K562 (cell line): ENCODE measurements around the gene NTM. TPM values are rescaled to one million over a fixed set of nuclear protein-coding genes. Genes with fewer than 3 reads are reported as not detected.

Experiments
- ATAC-seq: fragments of 200-7000 bp; cut with Tn5 transposase; 3 replicates; pipeline ENCODE4 v1.9.1; 2020; ENCODE audit warnings: moderate library complexity
- BruUV-seq: library from RNA; stranded (reverse); fragments of 400-500 nt; replicated peaks from 2 replicates; lab custom pipeline; 2021; lab: Mats Ljungman, UMichigan
- CTCF ChIA-PET: fragments of 300-600 bp; formaldehyde crosslinking; extraction: SDS; loops from one replicate; lab custom pipeline; 2021; ENCODE audit warnings: low intra/inter-chr PET ratio; lab: Yijun Ruan, JAX
- POLR2A ChIA-PET: fragments of 300-600, 350-650 bp; sonication (Branson Sonifier 250); formaldehyde crosslinking; extraction: SDS; loops from one replicate; lab custom pipeline; 2021; ENCODE audit warnings: antibody characterized with exemption, inconsistent platforms; lab: Yijun Ruan, JAX
- DNase-seq, 4 experiments: peaks; one replicate each; pipeline versions ENCODE4 v3.0.0 to v3.0.0-alpha.2; 2011 to 2018; ENCODE audit warnings: low spot score in 3 of 4, mixed read lengths in 3 of 4; ENCODE audit errors: extremely low read depth in 1 of 4
- FAIRE-seq: peaks from 2 replicates; lab custom pipeline; 2011; peaks lifted over from hg19 to GRCh38; lab: Jason Lieb, UNC
- H2AFZ ChIP-seq: 2 replicates; pipeline ENCODE4 v1.6.0; 2011; ENCODE audit warnings: low read depth, low read length, control low read depth, inconsistent platforms
- H3K27ac ChIP-seq: fragments of 200-600 bp; 3 replicates; pipeline ENCODE4 v1.8.0; 2011; ENCODE audit warnings: low read depth, mild to moderate bottlenecking, control low read depth, inconsistent platforms, low read length, moderate library complexity, mixed read lengths; ENCODE audit errors: extremely low read depth
- H3K27me3 ChIP-seq, 2 experiments: fragments of 300-600 bp in 1 of 2; 2 replicates in 1 of 2; 3 replicates in 1 of 2; pipeline versions ENCODE4 v1.6.0 to v1.8.0; 2011; ENCODE audit warnings: inconsistent platforms in 2 of 2, low read length in 2 of 2, mild to moderate bottlenecking in 1 of 2, mixed read lengths in 1 of 2, moderate library complexity in 1 of 2; ENCODE audit not compliant: control insufficient read depth in 2 of 2, insufficient read depth in 2 of 2
- H3K36me3 ChIP-seq: fragments of 300-600 bp; 3 replicates; pipeline ENCODE4 v1.8.0; 2011; ENCODE audit warnings: mild to moderate bottlenecking, low read length, inconsistent platforms; ENCODE audit not compliant: control insufficient read depth, insufficient read depth
- H3K4me1 ChIP-seq, 2 experiments: fragments of 200-600 bp in 1 of 2; replicated peaks in 1 of 2; 2 replicates in 1 of 2; 3 replicates in 1 of 2; pipeline versions ENCODE4 v1.5.1 to v1.8.0; 2011; ENCODE audit warnings: inconsistent platforms in 2 of 2, low read length in 2 of 2, mild to moderate bottlenecking in 1 of 2, mixed read lengths in 1 of 2, moderate library complexity in 1 of 2; ENCODE audit not compliant: control insufficient read depth in 2 of 2, insufficient read depth in 2 of 2
- H3K4me2 ChIP-seq: 2 replicates; pipeline ENCODE4 v1.6.1; 2011; ENCODE audit warnings: low read length, control low read depth, inconsistent platforms, mixed read lengths; ENCODE audit not compliant: insufficient read depth
- H3K4me3 ChIP-seq: fragments of 200-600 bp; sonication (generic), shearing (Covaris generic); 2 replicates; pipeline ENCODE4 v1.5.1; 2016; ENCODE audit warnings: control low read depth, inconsistent platforms
- H3K79me2 ChIP-seq: fragments of 200-600 bp; 3 replicates; pipeline ENCODE4 v1.8.0; 2011; ENCODE audit warnings: low read length, inconsistent platforms; ENCODE audit not compliant: control insufficient read depth, insufficient read depth
- H3K9ac ChIP-seq, 2 experiments: 2 replicates each; pipeline versions ENCODE4 v1.6.0 to v1.6.1; 2011; ENCODE audit warnings: low read depth in 2 of 2, low read length in 2 of 2, control low read depth in 1 of 2, inconsistent platforms in 1 of 2, mild to moderate bottlenecking in 1 of 2, mixed read lengths in 1 of 2; ENCODE audit not compliant: insufficient read depth in 1 of 2
- H3K9me1 ChIP-seq: one replicate; pipeline ENCODE4 v1.6.0; 2011; ENCODE audit warnings: inconsistent platforms, mild to moderate bottlenecking, low read length, moderate library complexity; ENCODE audit not compliant: control insufficient read depth, insufficient read depth
- H3K9me3 ChIP-seq: replicated peaks from 2 replicates; pipeline ENCODE4 v1.5.1; 2011; ENCODE audit warnings: low read depth, low read length, inconsistent platforms; ENCODE audit not compliant: control insufficient read depth, insufficient read depth
- H4K20me1 ChIP-seq: replicated peaks from 2 replicates; pipeline ENCODE4 v1.6.1; 2011; ENCODE audit warnings: low read length, inconsistent platforms, mixed read lengths; ENCODE audit not compliant: control insufficient read depth, insufficient read depth
- DMBX1 ChIP-seq: fragments of 250-450 bp; sonication (Bioruptor Pico); IDR thresholded peaks from 2 replicates; pipeline ENCODE4 v1.8.0; 2022; ENCODE audit warnings: inconsistent platforms, mild to moderate bottlenecking, moderate library complexity, borderline replicate concordance
- EHMT2 ChIP-seq: fragments of 450-650 bp; IDR thresholded peaks from 2 replicates; pipeline ENCODE4 v1.6.1; 2018; ENCODE audit warnings: antibody characterized with exemption
- FOXJ2 ChIP-seq: fragments of 200-800 bp; sonication (Bioruptor generic); IDR thresholded peaks from 2 replicates; pipeline ENCODE4 v1.6.1; 2016; ENCODE audit warnings: missing genetic modification characterization, missing compliant biosample characterization
- HDAC1 ChIP-seq, 2 experiments: fragments of 450-650 bp; IDR thresholded peaks; 2 replicates each; pipeline ENCODE4 v1.6.1; 2016 to 2017; ENCODE audit warnings: inconsistent platforms in 1 of 2, mild to moderate bottlenecking in 1 of 2, moderate library complexity in 1 of 2
- OTX1 ChIP-seq: fragments of 450-650 bp; formaldehyde crosslinking; IDR thresholded peaks from 2 replicates; pipeline ENCODE4 v1.4.0; 2022; ENCODE audit warnings: mild to moderate bottlenecking
- PHB2 ChIP-seq: fragments of 450-650 bp; IDR thresholded peaks from 2 replicates; pipeline ENCODE4 v1.6.1; 2017; ENCODE audit warnings: low read depth
- RFX1 ChIP-seq: fragments of 450-650 bp; IDR thresholded peaks from 2 replicates; pipeline ENCODE4 v1.6.1; 2016; ENCODE audit warnings: mild to moderate bottlenecking, moderate library complexity
- SP2 ChIP-seq: IDR thresholded peaks from 2 replicates; pipeline ENCODE4 v1.6.1; 2011; ENCODE audit warnings: mild to moderate bottlenecking, low read depth, low read length, moderate library complexity; ENCODE audit not compliant: poor library complexity, severe bottlenecking; ENCODE audit errors: extremely low read depth
- ZNF134 ChIP-seq: fragments of 250-450 bp; sonication (Bioruptor Pico); conservative IDR thresholded peaks from 2 replicates; pipeline ENCODE4 v1.4.0; 2020
- ZNF24 ChIP-seq: fragments of 450-650 bp; IDR thresholded peaks from 2 replicates; pipeline ENCODE4 v1.6.1; 2016
- ZNF431 ChIP-seq: sonication (generic); formaldehyde crosslinking; IDR thresholded peaks from 2 replicates; pipeline ENCODE4 v1.8.0; 2022; ENCODE audit warnings: mild to moderate bottlenecking, missing genetic modification reagents
- WGBS: fragments of 100-300 bp; shearing (Covaris generic); methylation state at CpG from one replicate; pipeline ENCODE4 v1.1.6; 2016; ENCODE audit warnings: low coverage, mixed read lengths; ENCODE audit not compliant: insufficient coverage; ENCODE audit errors: missing lambda C conversion rate; 5-methylcytosine and 5-hydroxymethylcytosine counted together
- in situ Hi-C: fragments of 300-500 bp; cut with MboI; formaldehyde crosslinking; loops from 4 replicates; pipeline ENCODE4 v1.15.0; 2018; ENCODE audit warnings: inconsistent platforms, mixed read lengths
- intact Hi-C: fragments of 100-400 bp; cut with micrococcal nuclease; formaldehyde crosslinking; loops from 2 replicates; pipeline ENCODE4 v1.14.2; 2022
- polyA plus RNA-seq, 8 experiments: library from polyadenylated mRNA; depleted of rRNA in 4 of 8; stranded (reverse) in 5 of 8; unstranded in 3 of 8; fragments of >200 nt; fragmentation: Nextera tagmentation in 2 of 8; fragmentation: Illumina TruSeq in 1 of 8; extraction: Ambion mirVana in 2 of 8; extraction: Trizol in 1 of 8; gene quantifications; 2 replicates each; pipeline versions ENCODE4 v1.2.1 to v1.2.3, GENCODE V29; 2011 to 2014; ENCODE audit warnings: inconsistent platforms in 1 of 8, missing spikeins in 1 of 8
- total RNA-seq, 7 experiments: library from RNA; depleted of rRNA in 6 of 7; stranded (reverse); fragments of >200 nt in 6 of 7; fragmentation: Illumina TruSeq in 2 of 7; extraction: Trizol in 2 of 7; gene quantifications; 2 replicates each; pipeline versions ENCODE4 v1.2.1 to v1.2.3, GENCODE V29; 2011 to 2021; ENCODE audit warnings: low replicate concordance in 1 of 7
- TF ChIP-seq, protein P1 (sequence below): fragments of 450-650 bp; IDR thresholded peaks from 2 replicates; pipeline ENCODE4 v1.6.1; 2016; ENCODE audit warnings: missing biosample characterization, missing genetic modification characterization
- TF ChIP-seq, protein P2 (sequence below): fragments of 250-450 bp; sonication (Bioruptor Pico); IDR thresholded peaks from 2 replicates; pipeline ENCODE4 v1.5.0; 2020; ENCODE audit warnings: mild to moderate bottlenecking, borderline replicate concordance
- TF ChIP-seq, protein P3 (sequence below): fragments of 450-650 bp; formaldehyde crosslinking; IDR thresholded peaks from 2 replicates; pipeline ENCODE4 v1.4.0; 2020; ENCODE audit warnings: mild to moderate bottlenecking, moderate library complexity
- TF ChIP-seq, protein P4 (sequence below): fragments of 450-650 bp; IDR thresholded peaks from 2 replicates; pipeline ENCODE4 v1.6.1; 2018; ENCODE audit warnings: mild to moderate bottlenecking, low read depth; ENCODE audit not compliant: partially characterized antibody
- TF ChIP-seq, protein P5 (sequence below), 2 experiments: fragments of 450-650 bp in 1 of 2; sonication (generic) in 1 of 2; formaldehyde crosslinking; conservative IDR thresholded peaks; 2 replicates each; pipeline versions ENCODE4 v1.4.0 to v1.8.1; 2020 to 2022; ENCODE audit warnings: mild to moderate bottlenecking in 1 of 2, missing genetic modification reagents in 1 of 2

NTM gene
- total and polyA plus RNA-seq, 9 of the 15 experiments (the other 6 are each of a cell fraction or from before 2014, with no cell fraction given): not detected

DNA sequence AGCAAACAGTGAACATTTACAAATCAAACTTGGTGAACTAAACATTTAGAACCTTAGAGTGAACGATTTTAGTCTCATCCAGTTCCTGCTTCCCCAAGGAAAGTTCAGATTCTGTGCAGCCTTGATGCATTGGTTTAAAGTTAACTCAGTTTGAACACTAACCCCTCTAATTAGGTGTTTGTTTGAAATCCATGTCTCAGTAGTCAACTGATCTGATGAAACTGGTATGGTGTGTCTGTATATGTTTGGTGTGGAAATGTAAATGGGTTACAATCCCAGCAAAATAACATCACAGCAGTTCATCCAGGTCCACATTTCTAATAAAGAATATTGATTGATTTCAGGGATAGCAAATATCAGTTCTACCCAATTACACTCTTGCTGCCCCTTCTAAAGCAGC lies 532.0 kb downstream of the NTM start:
- Histone ChIP-seq H3K4me2 (no peak overlapping the region), H4K20me1 (no peaks in the 10 kb centered on the region), H2AFZ (no peak overlapping the region), H3K4me3 (no peak overlapping the region), H3K9me3 (no peaks in the 10 kb centered on the region), H3K4me1 (no peaks in the 10 kb centered on the region), H3K79me2 (no peaks in the 10 kb centered on the region), H3K27ac (no peak overlapping the region), H3K9ac (no peak overlapping the region), H3K36me3 (no peaks in the 10 kb centered on the region), H3K9me1 (no peaks in the 10 kb centered on the region), H3K27me3 (no peaks in the 10 kb centered on the region)
- FAIRE-seq (no peak), DNase-seq (no peak), ATAC-seq (no peak)
- POLR2A ChIA-PET: no interaction called here
- CTCF ChIA-PET: no interaction called here
- intact Hi-C loops (no loop called here), in situ Hi-C loops (no loop called here)
- no TSS peak for BruUV-seq
- 0% methylated on average over 1 of the region's 1 CpG for WGBS
- TF ChIP-seq ZNF431 (CRISPR knock-in tag) (no peak), ZNF134 (CRISPR knock-in tag) (no peak), OTX1 (CRISPR knock-in tag) (no peak), EHMT2 (no peak), ZNF24 (no peak), HDAC1 (IDR thresholded peaks at IDR 0.05) (no peak), PHB2 (no peak), FOXJ2 (tag) (no peak), DMBX1 (CRISPR knock-in tag) (no peak), RFX1 (no peak), SP2 (no peak)
- TF ChIP-seq, protein P1, sequence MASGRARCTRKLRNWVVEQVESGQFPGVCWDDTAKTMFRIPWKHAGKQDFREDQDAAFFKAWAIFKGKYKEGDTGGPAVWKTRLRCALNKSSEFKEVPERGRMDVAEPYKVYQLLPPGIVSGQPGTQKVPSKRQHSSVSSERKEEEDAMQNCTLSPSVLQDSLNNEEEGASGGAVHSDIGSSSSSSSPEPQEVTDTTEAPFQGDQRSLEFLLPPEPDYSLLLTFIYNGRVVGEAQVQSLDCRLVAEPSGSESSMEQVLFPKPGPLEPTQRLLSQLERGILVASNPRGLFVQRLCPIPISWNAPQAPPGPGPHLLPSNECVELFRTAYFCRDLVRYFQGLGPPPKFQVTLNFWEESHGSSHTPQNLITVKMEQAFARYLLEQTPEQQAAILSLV (tag): no peak
- TF ChIP-seq, protein P2, sequence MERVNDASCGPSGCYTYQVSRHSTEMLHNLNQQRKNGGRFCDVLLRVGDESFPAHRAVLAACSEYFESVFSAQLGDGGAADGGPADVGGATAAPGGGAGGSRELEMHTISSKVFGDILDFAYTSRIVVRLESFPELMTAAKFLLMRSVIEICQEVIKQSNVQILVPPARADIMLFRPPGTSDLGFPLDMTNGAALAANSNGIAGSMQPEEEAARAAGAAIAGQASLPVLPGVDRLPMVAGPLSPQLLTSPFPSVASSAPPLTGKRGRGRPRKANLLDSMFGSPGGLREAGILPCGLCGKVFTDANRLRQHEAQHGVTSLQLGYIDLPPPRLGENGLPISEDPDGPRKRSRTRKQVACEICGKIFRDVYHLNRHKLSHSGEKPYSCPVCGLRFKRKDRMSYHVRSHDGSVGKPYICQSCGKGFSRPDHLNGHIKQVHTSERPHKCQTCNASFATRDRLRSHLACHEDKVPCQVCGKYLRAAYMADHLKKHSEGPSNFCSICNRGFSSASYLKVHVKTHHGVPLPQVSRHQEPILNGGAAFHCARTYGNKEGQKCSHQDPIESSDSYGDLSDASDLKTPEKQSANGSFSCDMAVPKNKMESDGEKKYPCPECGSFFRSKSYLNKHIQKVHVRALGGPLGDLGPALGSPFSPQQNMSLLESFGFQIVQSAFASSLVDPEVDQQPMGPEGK (CRISPR knock-in tag): no peak
- TF ChIP-seq, protein P3, sequence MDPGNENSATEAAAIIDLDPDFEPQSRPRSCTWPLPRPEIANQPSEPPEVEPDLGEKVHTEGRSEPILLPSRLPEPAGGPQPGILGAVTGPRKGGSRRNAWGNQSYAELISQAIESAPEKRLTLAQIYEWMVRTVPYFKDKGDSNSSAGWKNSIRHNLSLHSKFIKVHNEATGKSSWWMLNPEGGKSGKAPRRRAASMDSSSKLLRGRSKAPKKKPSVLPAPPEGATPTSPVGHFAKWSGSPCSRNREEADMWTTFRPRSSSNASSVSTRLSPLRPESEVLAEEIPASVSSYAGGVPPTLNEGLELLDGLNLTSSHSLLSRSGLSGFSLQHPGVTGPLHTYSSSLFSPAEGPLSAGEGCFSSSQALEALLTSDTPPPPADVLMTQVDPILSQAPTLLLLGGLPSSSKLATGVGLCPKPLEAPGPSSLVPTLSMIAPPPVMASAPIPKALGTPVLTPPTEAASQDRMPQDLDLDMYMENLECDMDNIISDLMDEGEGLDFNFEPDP: no peak
- TF ChIP-seq, protein P4, sequence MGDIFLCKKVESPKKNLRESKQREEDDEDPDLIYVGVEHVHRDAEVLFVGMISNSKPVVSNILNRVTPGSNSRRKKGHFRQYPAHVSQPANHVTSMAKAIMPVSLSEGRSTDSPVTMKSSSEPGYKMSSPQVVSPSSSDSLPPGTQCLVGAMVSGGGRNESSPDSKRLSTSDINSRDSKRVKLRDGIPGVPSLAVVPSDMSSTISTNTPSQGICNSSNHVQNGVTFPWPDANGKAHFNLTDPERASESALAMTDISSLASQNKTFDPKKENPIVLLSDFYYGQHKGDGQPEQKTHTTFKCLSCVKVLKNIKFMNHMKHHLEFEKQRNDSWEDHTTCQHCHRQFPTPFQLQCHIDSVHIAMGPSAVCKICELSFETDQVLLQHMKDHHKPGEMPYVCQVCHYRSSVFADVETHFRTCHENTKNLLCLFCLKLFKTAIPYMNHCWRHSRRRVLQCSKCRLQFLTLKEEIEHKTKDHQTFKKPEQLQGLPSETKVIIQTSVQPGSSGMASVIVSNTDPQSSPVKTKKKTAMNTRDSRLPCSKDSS: no peak
- TF ChIP-seq, protein P5, sequence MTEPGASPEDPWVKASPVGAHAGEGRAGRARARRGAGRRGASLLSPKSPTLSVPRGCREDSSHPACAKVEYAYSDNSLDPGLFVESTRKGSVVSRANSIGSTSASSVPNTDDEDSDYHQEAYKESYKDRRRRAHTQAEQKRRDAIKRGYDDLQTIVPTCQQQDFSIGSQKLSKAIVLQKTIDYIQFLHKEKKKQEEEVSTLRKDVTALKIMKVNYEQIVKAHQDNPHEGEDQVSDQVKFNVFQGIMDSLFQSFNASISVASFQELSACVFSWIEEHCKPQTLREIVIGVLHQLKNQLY (CRISPR knock-in tag; conservative IDR thresholded peaks at IDR 0.05): no peak
